ENCODE results near the gene FKBP10. TPM values are rescaled to one million over a fixed set of nuclear protein-coding genes. Genes with fewer than 3 reads are reported as not detected.
"Not testable (repeated sequence)": the region's sequence is repeated elsewhere in the genome, so short reads cannot be mapped to it uniquely, and the experiment has no call there.

The FKBP10 gene
- total RNA-seq, 1 experiment from 2014 or later, result 142 TPM

DNA sequence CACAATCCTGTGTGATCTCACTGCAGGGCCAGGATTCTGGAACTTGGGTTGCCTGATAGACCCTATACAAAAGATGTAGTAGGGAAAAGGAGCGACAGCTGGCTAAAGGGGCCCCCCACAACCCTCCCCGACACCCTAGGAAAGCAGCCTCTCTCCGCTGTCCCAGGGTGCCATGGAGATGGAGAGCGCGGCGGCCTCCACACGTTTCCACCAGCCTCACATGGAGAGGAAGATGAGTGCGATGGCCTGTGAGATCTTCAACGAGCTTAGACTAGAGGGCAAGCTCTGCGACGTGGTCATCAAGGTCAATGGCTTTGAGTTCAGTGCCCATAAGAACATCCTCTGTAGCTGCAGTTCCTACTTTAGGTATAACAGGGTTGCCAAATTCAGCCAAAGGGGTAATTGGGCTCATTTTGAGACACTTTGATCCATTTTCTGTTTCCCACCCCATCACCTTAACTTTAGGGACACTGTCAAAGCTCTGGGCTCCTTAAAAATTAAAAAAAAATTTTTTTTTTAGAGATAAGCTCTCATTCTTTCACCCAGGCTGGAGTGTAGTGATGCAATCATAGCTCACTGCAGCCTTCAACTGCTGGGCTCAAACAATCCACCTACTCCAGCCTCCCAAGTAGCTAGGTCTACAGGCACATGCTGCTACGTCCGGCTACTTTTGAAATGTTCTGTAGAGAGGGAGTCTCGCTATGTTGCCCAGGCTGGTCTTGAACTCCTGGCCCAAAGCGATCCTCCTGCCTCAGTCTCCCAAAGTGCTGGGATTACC is 25.1 kb downstream of the FKBP10 start, which contains the start of gene KLHL10:
Gene KLHL10, plus strand, starts transcription at position 65 of the 778 bp plus-strand sequence. Its CDS starts 108 bp downstream, at position 173.
- Mint-ChIP-seq H3K27ac (ENCODE audit: low read depth, unreplicated experiment) (no peak within 1 kb of the TSS), H3K4me1 (ENCODE audit: insufficient read depth, unreplicated experiment) (peaks cover 9% of the 10 kb centered on the region), H3K27me3 (ENCODE audit: insufficient read depth, unreplicated experiment) (no peaks in the 10 kb centered on the region), H3K4me3 (ENCODE audit: unreplicated experiment) (peak within 1 kb of the TSS; percentile 75), H3K9me3 (ENCODE audit: unreplicated experiment) (no peaks in the 10 kb centered on the region), H3K36me3 (ENCODE audit: insufficient read depth, unreplicated experiment) (peaks cover 12% of the 10 kb centered on the region)
- TF ChIP-seq, protein P1, sequence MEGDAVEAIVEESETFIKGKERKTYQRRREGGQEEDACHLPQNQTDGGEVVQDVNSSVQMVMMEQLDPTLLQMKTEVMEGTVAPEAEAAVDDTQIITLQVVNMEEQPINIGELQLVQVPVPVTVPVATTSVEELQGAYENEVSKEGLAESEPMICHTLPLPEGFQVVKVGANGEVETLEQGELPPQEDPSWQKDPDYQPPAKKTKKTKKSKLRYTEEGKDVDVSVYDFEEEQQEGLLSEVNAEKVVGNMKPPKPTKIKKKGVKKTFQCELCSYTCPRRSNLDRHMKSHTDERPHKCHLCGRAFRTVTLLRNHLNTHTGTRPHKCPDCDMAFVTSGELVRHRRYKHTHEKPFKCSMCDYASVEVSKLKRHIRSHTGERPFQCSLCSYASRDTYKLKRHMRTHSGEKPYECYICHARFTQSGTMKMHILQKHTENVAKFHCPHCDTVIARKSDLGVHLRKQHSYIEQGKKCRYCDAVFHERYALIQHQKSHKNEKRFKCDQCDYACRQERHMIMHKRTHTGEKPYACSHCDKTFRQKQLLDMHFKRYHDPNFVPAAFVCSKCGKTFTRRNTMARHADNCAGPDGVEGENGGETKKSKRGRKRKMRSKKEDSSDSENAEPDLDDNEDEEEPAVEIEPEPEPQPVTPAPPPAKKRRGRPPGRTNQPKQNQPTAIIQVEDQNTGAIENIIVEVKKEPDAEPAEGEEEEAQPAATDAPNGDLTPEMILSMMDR (IDR thresholded peaks at IDR 0.05; ENCODE audit: unreplicated experiment), result no peak
- POLR2A ChIA-PET, result interaction anchor here (1.5 kb wide), 1 partner anchor 10 kb away, joined by 3 read pairs; no protein-coding TSS in a partner anchor
- no TSS peak for BruUV-seq (replicated peaks)
- DNase-seq (ENCODE audit: unreplicated experiment), result no peak
- CTCF ChIA-PET, result interaction anchor here (0.6 to 1.1 kb wide), 4 partner anchors 24 to 1261 kb away, joined by 3 to 4 read pairs (median 4); no protein-coding TSS in a partner anchor
- intact Hi-C loops (cut with micrococcal nuclease), result no loop called here

DNA sequence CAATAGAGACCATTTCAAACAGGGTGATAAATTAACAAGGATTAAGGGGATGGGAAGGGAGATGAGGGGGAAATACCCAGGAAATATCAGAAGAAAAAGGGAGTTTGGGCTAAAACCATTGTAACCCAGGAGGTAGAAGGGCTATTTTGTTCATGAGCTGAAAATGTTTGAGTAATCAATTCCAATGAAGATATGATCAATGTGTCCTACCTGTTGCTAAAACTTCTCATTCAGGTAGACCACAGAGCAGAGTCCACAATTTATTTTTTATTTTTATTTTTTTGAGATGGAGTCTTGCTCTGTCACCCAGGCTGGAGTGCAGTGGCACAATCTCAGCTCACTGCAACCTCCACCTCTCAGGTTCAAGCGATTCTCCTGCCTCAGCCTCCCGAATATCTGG is 26.6 kb downstream of the FKBP10 start:
- intact Hi-C loops (cut with micrococcal nuclease); POLR2A ChIA-PET; H3K4me1 Mint-ChIP-seq (ENCODE audit: insufficient read depth, unreplicated experiment); BruUV-seq (replicated peaks); DNase-seq (ENCODE audit: unreplicated experiment); H3K27ac Mint-ChIP-seq (ENCODE audit: low read depth, unreplicated experiment); H3K4me3 Mint-ChIP-seq (ENCODE audit: unreplicated experiment); H3K27me3 Mint-ChIP-seq (ENCODE audit: insufficient read depth, unreplicated experiment); H3K36me3 Mint-ChIP-seq (ENCODE audit: insufficient read depth, unreplicated experiment); H3K9me3 Mint-ChIP-seq (ENCODE audit: unreplicated experiment): not testable (repeated sequence)
- CTCF ChIA-PET, result interaction anchor here (0.6 to 1.0 kb wide), 3 partner anchors 9 to 38 kb away, joined by 3 read pairs; partner anchors contain the start of gene P3H4

DNA sequence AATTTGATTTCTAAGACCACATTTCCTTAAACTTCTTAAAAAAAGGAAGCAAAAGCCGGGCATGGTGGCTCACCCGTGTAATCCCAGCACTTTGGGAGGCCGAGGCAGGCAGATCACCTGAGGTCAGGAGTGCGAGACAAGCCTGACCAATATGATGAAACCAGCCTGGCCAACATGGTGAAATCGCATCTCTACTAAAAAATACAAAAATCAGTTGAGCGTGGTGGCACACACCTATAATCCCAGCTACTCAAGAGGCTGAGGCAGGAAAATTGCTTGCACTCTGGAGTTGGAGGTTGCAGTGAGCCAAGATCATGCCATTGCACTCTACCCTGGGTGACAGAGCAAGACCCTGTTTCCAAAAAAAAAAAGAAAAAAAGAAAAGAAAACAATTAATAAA is 28.0 kb downstream of the FKBP10 start:
- DNase-seq (ENCODE audit: unreplicated experiment); CTCF ChIA-PET; H3K36me3 Mint-ChIP-seq (ENCODE audit: insufficient read depth, unreplicated experiment); POLR2A ChIA-PET; H3K27ac Mint-ChIP-seq (ENCODE audit: low read depth, unreplicated experiment); H3K27me3 Mint-ChIP-seq (ENCODE audit: insufficient read depth, unreplicated experiment); H3K4me1 Mint-ChIP-seq (ENCODE audit: insufficient read depth, unreplicated experiment); H3K9me3 Mint-ChIP-seq (ENCODE audit: unreplicated experiment); intact Hi-C loops (cut with micrococcal nuclease); BruUV-seq (replicated peaks); H3K4me3 Mint-ChIP-seq (ENCODE audit: unreplicated experiment): not testable (repeated sequence)

DNA sequence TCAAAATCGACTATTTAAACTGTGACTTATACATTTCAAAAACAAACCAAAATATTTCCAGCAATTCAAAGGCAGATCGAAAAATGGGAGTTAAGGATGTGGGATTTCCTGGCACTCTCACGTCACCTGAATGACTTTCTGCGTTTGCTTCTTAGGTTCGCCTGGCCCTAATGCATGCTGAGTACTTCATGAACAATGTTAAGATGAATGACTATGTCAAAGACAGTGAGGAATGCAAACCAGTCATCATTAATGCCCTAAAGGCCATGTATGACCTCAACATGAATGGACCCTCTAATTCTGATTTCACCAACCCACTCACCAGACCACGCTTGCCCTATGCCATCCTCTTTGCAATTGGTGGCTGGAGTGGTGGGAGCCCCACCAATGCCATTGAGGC is 32.2 kb downstream of the FKBP10 start:
- H3K27me3 Mint-ChIP-seq (ENCODE audit: insufficient read depth, unreplicated experiment), result no peaks in the 10 kb centered on the region
- no peaks in the 10 kb centered on the region for H3K9me3 Mint-ChIP-seq (ENCODE audit: unreplicated experiment)
- H3K4me1 Mint-ChIP-seq (ENCODE audit: insufficient read depth, unreplicated experiment), result no peaks in the 10 kb centered on the region
- no peak for DNase-seq (ENCODE audit: unreplicated experiment)
- TF ChIP-seq, protein P1 (IDR thresholded peaks at IDR 0.05; ENCODE audit: unreplicated experiment), result no peak
- H3K27ac Mint-ChIP-seq (ENCODE audit: low read depth, unreplicated experiment), result no peak overlapping the region
- POLR2A ChIA-PET, result no interaction called here
- peaks cover 1% of the 10 kb centered on the region for H3K36me3 Mint-ChIP-seq (ENCODE audit: insufficient read depth, unreplicated experiment)
- CTCF ChIA-PET, result no interaction called here
- BruUV-seq (replicated peaks), result no TSS peak
- no peak overlapping the region for H3K4me3 Mint-ChIP-seq (ENCODE audit: unreplicated experiment)
- intact Hi-C loops (cut with micrococcal nuclease), result no loop called here

DNA sequence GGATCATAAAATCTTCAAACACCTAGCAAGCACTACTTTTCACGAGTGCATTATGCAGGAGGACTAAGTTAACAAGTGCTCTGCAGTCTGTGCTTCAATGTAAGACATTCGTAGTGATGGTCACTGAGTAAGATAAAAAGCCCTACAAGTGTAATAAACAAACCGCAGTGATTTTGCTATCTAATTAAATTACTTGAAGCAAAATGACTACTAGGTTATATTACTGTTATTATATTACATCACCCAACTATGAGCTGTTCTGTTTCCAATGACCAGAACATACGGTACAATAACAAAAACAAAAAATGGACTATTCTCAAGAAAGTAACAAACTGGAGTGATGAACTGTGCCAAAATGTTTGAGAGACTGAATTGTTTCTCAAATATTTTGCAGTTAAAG is 36.0 kb downstream of the FKBP10 start:
- H3K4me3 Mint-ChIP-seq (ENCODE audit: unreplicated experiment), result no peak overlapping the region
- no peaks in the 10 kb centered on the region for H3K4me1 Mint-ChIP-seq (ENCODE audit: insufficient read depth, unreplicated experiment)
- DNase-seq (ENCODE audit: unreplicated experiment), result no peak
- TF ChIP-seq, protein P1 (IDR thresholded peaks at IDR 0.05; ENCODE audit: unreplicated experiment), result no peak
- ChIA-PET POLR2A (interaction anchor here (0.6 to 4.4 kb wide), 6 partner anchors 11 to 159 kb away, joined by 3 to 35 read pairs (median 3); partner anchors contain the start of genes KLHL10, KLHL11 and ODAD4), CTCF (interaction anchor here (1.1 to 1.3 kb wide), 2 partner anchors 111 to 116 kb away, joined by 5 read pairs; no protein-coding TSS in a partner anchor)
- H3K27ac Mint-ChIP-seq (ENCODE audit: low read depth, unreplicated experiment), result no peak overlapping the region
- BruUV-seq (replicated peaks), result no TSS peak
- peaks cover 23% of the 10 kb centered on the region for H3K36me3 Mint-ChIP-seq (ENCODE audit: insufficient read depth, unreplicated experiment)
- no peaks in the 10 kb centered on the region for H3K27me3 Mint-ChIP-seq (ENCODE audit: insufficient read depth, unreplicated experiment)
- no peaks in the 10 kb centered on the region for H3K9me3 Mint-ChIP-seq (ENCODE audit: unreplicated experiment)
- intact Hi-C loops (cut with micrococcal nuclease), result no loop called here

Data from MCF 10A (cell line).